WI38 (cell line): ENCODE results near the gene GPR173.

ENCODE experiments used
- H3K4me3 ChIP-seq: 2 replicates; pipeline ENCODE4 v1.5.1; 2011; ENCODE audit warnings: low read depth, mild to moderate bottlenecking, control low read depth, low read length
- CTCF ChIP-seq: IDR thresholded peaks from 2 replicates; pipeline ENCODE4 v1.5.1; 2012; ENCODE audit warnings: low read depth, mild to moderate bottlenecking, control low read depth, low read length

Gene GPR173

DNA sequence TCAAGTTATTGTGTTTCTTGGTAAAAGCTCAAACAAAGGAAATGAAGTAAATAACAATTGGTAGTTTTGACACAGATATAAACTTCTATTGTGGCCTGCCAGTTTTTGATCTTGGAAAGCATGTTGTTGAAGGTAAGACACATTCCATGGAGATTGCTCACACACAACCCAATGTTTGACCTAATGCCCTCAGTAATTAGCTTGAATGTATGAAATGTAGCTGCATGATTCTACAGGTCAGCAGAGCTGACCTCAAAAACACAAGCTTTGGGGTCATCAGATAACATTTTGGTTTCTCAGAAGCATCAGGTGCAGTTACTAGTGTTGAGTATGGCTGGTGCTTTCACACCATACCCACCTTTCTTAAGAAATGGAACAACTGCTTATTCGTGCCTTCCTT lies 16.5 kb downstream of the GPR173 start:
- no peak for TF ChIP-seq CTCF
- no peak overlapping the region for H3K4me3 ChIP-seq

DNA sequence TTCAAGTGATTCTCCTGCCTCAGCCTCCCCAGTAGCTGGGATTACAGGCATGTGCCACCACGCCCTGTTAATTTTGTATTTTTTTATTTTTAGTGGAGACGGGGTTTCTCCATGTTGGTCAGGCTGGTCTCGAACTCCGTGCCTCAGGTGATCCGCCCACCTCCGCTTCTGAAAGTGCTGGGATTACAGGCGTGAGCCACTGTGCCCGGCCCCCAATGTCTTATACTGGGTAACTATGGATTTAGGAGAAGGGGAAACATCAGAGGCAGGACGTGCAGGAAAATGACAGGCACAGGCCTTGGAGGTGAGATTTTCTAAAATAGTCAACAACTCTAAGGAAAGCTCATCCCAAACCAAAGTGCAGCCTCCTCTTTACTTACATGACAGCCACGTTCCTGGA lies 22.5 kb downstream of the GPR173 start:
- H3K4me3 ChIP-seq: no peak overlapping the region
- no peak for TF ChIP-seq CTCF

DNA sequence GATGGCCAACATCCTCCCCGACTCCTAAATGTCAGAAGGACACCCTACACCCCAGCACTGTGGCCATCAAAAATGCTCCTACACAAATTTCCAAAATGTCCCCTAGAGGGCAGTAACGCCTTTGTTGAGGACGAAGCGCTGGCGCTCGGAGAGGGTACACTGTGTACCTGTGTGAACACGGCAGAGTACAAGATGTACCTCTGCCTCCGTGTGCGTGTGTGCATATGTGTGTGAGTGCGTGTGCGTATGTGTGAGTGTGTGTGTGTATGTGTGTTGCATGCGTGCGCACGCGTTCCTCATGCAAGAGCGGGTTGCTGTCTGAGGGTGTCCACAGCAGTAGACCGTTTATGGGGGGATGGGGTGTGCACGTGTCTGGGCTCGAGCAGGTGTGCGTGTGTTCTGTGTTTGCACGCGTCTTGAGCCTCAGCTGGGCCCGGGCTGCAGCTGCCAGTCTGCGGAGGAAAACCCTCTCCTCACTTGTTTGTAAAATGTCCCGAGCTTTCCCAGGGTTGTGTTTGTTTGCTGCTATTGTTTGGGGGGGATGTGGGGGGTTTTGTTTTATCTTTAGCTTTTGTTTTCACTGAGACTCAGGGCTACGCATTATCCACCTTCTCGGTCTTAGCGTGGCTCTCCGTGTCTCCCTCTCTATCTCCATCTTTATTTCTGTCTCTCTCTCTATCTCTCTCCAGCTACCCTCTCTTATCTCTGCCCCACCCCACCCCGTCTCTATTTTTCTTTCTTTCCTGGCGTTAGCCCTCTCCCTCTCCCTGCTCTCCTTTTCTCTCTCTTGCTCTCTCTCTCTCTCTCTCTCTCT lies 23.2 kb downstream of the GPR173 start:
- no peak overlapping the region for H3K4me3 ChIP-seq
- TF ChIP-seq CTCF: peak; percentile 36; the same call in 1 of the 2 replicates

DNA sequence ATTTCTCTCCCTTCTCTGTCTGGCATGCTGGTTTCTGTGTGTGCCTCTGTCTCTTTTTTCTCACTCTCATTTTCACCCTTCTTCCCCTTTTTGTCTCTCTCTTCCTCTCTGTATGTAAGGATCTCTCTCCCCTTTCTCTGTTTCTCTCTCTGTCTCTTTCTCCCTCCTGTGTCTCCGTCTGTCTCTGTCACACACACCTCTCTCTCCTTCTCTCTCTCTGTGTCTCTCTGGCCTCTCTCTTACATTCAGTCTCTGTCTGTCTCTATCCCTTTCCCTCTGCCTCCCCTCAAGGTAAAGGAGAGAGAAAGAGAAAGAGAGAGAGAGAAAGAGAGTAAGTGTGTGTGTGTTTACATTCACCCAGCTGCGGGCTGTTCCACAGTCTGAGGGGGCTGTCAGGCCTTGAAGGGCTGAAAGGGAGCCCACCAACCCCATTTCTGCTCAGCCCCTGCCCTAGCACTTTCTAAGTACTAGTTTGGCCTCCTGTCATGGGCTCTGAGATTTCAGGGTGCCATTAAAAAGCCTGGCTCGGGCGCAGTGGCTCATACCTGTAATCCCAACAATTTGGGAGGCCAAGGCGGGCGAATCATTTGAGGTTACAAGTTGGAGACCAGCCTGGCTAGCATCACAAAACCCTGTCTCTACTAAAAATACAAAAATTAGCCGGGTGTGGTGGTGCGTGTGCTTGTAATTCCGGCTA lies 24.0 kb downstream of the GPR173 start:
- no peak overlapping the region for H3K4me3 ChIP-seq
- TF ChIP-seq CTCF: no peak

- no peak for TF ChIP-seq CTCF
These were observed 24.6 kb downstream of the GPR173 start for GRCh38 chrX:53073115-53073586.

GRCh38 chrX:53075011-53075410 lies 26.4 kb downstream of the GPR173 start:
- no peak overlapping the region for H3K4me3 ChIP-seq
- no peak for TF ChIP-seq CTCF

More at GRCh38 chrX:53073115-53073586, 24.6 kb downstream of the GPR173 start:
- no peak overlapping the region for H3K4me3 ChIP-seq

- TF ChIP-seq CTCF: no peak
These were observed 28.1 kb downstream of the GPR173 start for GRCh38 chrX:53076671-53077070.

More at GRCh38 chrX:53076671-53077070, 28.1 kb downstream of the GPR173 start:
- H3K4me3 ChIP-seq: no peak overlapping the region
